Suprapubic skin (tissue), 3 donors: ENCODE measurements around the gene AMER3.

Experiments
- POLR2A ChIP-seq, 2 donors: fragments of 450-650 bp; IDR thresholded peaks; one replicate each; pipeline ENCODE4 v1.6.1; 2017; ENCODE audit warnings: antibody characterized with exemption in 2 of 2, mild to moderate bottlenecking in 2 of 2, moderate library complexity in 2 of 2
- TF ChIP-seq, protein P1 (sequence below), 2 donors: fragments of 200-600 bp in 1 of 2; fragments of 450-650 bp in 1 of 2; sonication (generic) in 1 of 2; IDR thresholded peaks; one replicate each; pipeline ENCODE4 v1.5.1; 2016 to 2019; ENCODE audit warnings: antibody characterized with exemption in 2 of 2, mild to moderate bottlenecking in 1 of 2, moderate library complexity in 1 of 2

GRCh38 chr2:130778781-130779180 lies 23.4 kb downstream of the AMER3 start:
- TF ChIP-seq, protein P1, sequence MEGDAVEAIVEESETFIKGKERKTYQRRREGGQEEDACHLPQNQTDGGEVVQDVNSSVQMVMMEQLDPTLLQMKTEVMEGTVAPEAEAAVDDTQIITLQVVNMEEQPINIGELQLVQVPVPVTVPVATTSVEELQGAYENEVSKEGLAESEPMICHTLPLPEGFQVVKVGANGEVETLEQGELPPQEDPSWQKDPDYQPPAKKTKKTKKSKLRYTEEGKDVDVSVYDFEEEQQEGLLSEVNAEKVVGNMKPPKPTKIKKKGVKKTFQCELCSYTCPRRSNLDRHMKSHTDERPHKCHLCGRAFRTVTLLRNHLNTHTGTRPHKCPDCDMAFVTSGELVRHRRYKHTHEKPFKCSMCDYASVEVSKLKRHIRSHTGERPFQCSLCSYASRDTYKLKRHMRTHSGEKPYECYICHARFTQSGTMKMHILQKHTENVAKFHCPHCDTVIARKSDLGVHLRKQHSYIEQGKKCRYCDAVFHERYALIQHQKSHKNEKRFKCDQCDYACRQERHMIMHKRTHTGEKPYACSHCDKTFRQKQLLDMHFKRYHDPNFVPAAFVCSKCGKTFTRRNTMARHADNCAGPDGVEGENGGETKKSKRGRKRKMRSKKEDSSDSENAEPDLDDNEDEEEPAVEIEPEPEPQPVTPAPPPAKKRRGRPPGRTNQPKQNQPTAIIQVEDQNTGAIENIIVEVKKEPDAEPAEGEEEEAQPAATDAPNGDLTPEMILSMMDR (IDR thresholded peaks at IDR 0.05) = no peak
- no peak for TF ChIP-seq POLR2A (IDR thresholded peaks at IDR 0.05)
